SK-N-SH (cell line): ENCODE results near the gene TCAF1. TPM values are rescaled to one million over a fixed set of nuclear protein-coding genes. Genes with fewer than 3 reads are reported as not detected.

Source experiments
- CTCF ChIA-PET: fragments of 300-600, 350-600 bp; formaldehyde crosslinking; extraction: SDS; loops from one replicate; lab custom pipeline; 2021; lab: Yijun Ruan, JAX
- POLR2A ChIA-PET: fragments of 350-600 bp; sonication (Branson Sonifier 250); formaldehyde crosslinking; extraction: SDS; loops from one replicate; lab custom pipeline; 2020; ENCODE audit warnings: antibody characterized with exemption, inconsistent platforms; lab: Yijun Ruan, JAX
- DNase-seq: peaks from one replicate; pipeline ENCODE4 v3.0.0; 2012
- H2AFZ ChIP-seq: fragments of 200-600 bp; sonication (generic); 2 replicates; pipeline ENCODE4 v1.8.1; 2016; ENCODE audit warnings: antibody characterized with exemption, mild to moderate bottlenecking, low read depth
- H3F3A ChIP-seq: fragments of 200-600 bp; sonication (generic); replicated peaks from 2 replicates; pipeline ENCODE3; 2016; ENCODE audit warnings: antibody characterized with exemption, mild to moderate bottlenecking; ENCODE audit not compliant: insufficient read depth
- H3K27ac ChIP-seq, 2 experiments: fragments of 200-500 bp in 1 of 2; fragments of 200-600 bp in 1 of 2; sonication (Bioruptor generic) in 1 of 2; sonication (generic), shearing (Covaris generic) in 1 of 2; 2 replicates each; pipeline versions ENCODE4 v1.5.1 to v1.6.1; 2014 to 2016; ENCODE audit warnings: low read depth in 2 of 2, inconsistent platforms in 1 of 2, low read length in 1 of 2, mild to moderate bottlenecking in 1 of 2, mixed read lengths in 1 of 2
- H3K27me3 ChIP-seq: fragments of 200-600 bp; sonication (generic), shearing (Covaris generic); 2 replicates; pipeline ENCODE4 v1.6.1; 2016; ENCODE audit warnings: mixed run types; ENCODE audit not compliant: insufficient read depth
- H3K36me3 ChIP-seq, 2 experiments: fragments of 200-500 bp in 1 of 2; fragments of 200-600 bp in 1 of 2; sonication (Bioruptor generic) in 1 of 2; sonication (generic) in 1 of 2; replicated peaks in 1 of 2; 2 replicates each; pipeline versions ENCODE3 to v1.5.1; 2014 to 2016; ENCODE audit warnings: low read length in 1 of 2, mild to moderate bottlenecking in 1 of 2; ENCODE audit not compliant: insufficient read depth in 2 of 2, control insufficient read depth in 1 of 2
- H3K4me1 ChIP-seq, 2 experiments: fragments of 200-500 bp in 1 of 2; fragments of 200-600 bp in 1 of 2; sonication (Bioruptor generic) in 1 of 2; sonication (generic), shearing (Covaris generic) in 1 of 2; 2 replicates each; pipeline versions ENCODE4 v1.5.1 to v1.6.1; 2014 to 2016; ENCODE audit warnings: low read depth in 1 of 2, low read length in 1 of 2, mixed run types in 1 of 2; ENCODE audit not compliant: insufficient read depth in 2 of 2, control insufficient read depth in 1 of 2
- H3K4me2 ChIP-seq: fragments of 200-600 bp; sonication (generic), shearing (Covaris generic); 2 replicates; pipeline ENCODE4 v1.6.1; 2017; ENCODE audit warnings: mixed run types
- H3K4me3 ChIP-seq, 2 experiments: fragments of 200-500 bp in 1 of 2; fragments of 200-600 bp in 1 of 2; sonication (Bioruptor generic) in 1 of 2; sonication (generic), shearing (Covaris generic) in 1 of 2; 2 replicates each; pipeline versions ENCODE4 v1.5.1 to v1.8.1; 2014 to 2016; ENCODE audit warnings: low read depth in 2 of 2, inconsistent platforms in 1 of 2, low read length in 1 of 2, mild to moderate bottlenecking in 1 of 2, mixed read lengths in 1 of 2, moderate library complexity in 1 of 2
- H3K79me2 ChIP-seq: fragments of 200-600 bp; sonication (generic); 2 replicates; pipeline ENCODE4 v1.8.1; 2017; ENCODE audit warnings: mild to moderate bottlenecking; ENCODE audit not compliant: insufficient read depth
- H3K9ac ChIP-seq: fragments of 200-600 bp; sonication (generic); 2 replicates; pipeline ENCODE4 v1.6.1; 2017; ENCODE audit warnings: mixed run types
- H3K9me2 ChIP-seq: fragments of 200-600 bp; sonication (generic); 2 replicates; pipeline ENCODE4 v1.6.1; 2017; ENCODE audit warnings: mixed run types
- H3K9me3 ChIP-seq: fragments of 200-600 bp; sonication (generic); 2 replicates; pipeline ENCODE4 v1.6.1; 2017; ENCODE audit warnings: mixed run types, mild to moderate bottlenecking, moderate library complexity
- H4K20me1 ChIP-seq: fragments of 200-600 bp; sonication (generic); 2 replicates; pipeline ENCODE4 v1.6.1; 2017; ENCODE audit warnings: mild to moderate bottlenecking, mixed run types; ENCODE audit not compliant: insufficient read depth
- EP300 ChIP-seq, 2 experiments: IDR thresholded peaks; 2 replicates each; pipeline versions ENCODE4 v1.4.0 to v1.6.1; 2012; ENCODE audit warnings: borderline replicate concordance in 1 of 2, low read depth in 1 of 2, low read length in 1 of 2
- EZH2phosphoT487 ChIP-seq: fragments of 200-600 bp; sonication (generic); IDR thresholded peaks from 2 replicates; pipeline ENCODE4 v1.6.1; 2017; ENCODE audit warnings: low read depth, mixed run types, mild to moderate bottlenecking, antibody characterized with exemption, moderate library complexity, borderline replicate concordance
- FOSL2 ChIP-seq: IDR thresholded peaks from 2 replicates; pipeline ENCODE4 v1.4.0; 2012; ENCODE audit warnings: low read depth, mild to moderate bottlenecking, moderate library complexity, borderline replicate concordance
- GATA2 ChIP-seq: sonication (generic); formaldehyde crosslinking; IDR thresholded peaks from 2 replicates; pipeline ENCODE4 v1.5.0; 2020; ENCODE audit warnings: mild to moderate bottlenecking, missing genetic modification reagents
- JUND ChIP-seq: IDR thresholded peaks from 2 replicates; pipeline ENCODE4 v1.4.0; 2012
- MAX ChIP-seq: IDR thresholded peaks from 2 replicates; pipeline ENCODE4 v1.4.0; 2012; ENCODE audit warnings: low read depth
- MXI1 ChIP-seq: IDR thresholded peaks from 2 replicates; pipeline ENCODE4 v1.6.1; 2012; ENCODE audit warnings: mild to moderate bottlenecking, low read depth, low read length, improper control_type of control experiment
- NFIC ChIP-seq: IDR thresholded peaks from 2 replicates; pipeline ENCODE4 v1.4.0; 2012; ENCODE audit warnings: borderline replicate concordance
- NRF1 ChIP-seq: IDR thresholded peaks from 2 replicates; pipeline ENCODE4 v1.6.1; 2012; ENCODE audit warnings: low read depth, mild to moderate bottlenecking, low read length
- POLR2AphosphoS5 ChIP-seq: IDR thresholded peaks from 2 replicates; pipeline ENCODE4 v1.6.1; 2012; ENCODE audit warnings: low read depth, low read length
- RCOR1 ChIP-seq: fragments of 150-350 bp; IDR thresholded peaks from 2 replicates; pipeline ENCODE4 v1.6.1; 2017; ENCODE audit warnings: antibody characterized with exemption, low read length
- RFX5 ChIP-seq: IDR thresholded peaks from 2 replicates; pipeline ENCODE4 v1.6.1; 2012; ENCODE audit warnings: mild to moderate bottlenecking, improper control_type of control experiment, low read length
- RXRA ChIP-seq: IDR thresholded peaks from 2 replicates; pipeline ENCODE4 v1.4.0; 2012; ENCODE audit warnings: low read depth, mild to moderate bottlenecking, borderline replicate concordance
- SIN3A ChIP-seq: IDR thresholded peaks from 2 replicates; pipeline ENCODE4 v1.6.1; 2012; ENCODE audit warnings: low read depth, mild to moderate bottlenecking, low read length, moderate library complexity, borderline replicate concordance
- TEAD4 ChIP-seq: IDR thresholded peaks from 2 replicates; pipeline ENCODE4 v1.4.0; 2012; ENCODE audit warnings: mild to moderate bottlenecking, borderline replicate concordance; ENCODE audit not compliant: insufficient read depth
- ZBTB33 ChIP-seq: IDR thresholded peaks from 2 replicates; pipeline ENCODE4 v1.4.0; 2012; ENCODE audit warnings: low read depth, borderline replicate concordance
- WGBS: methylation state at CpG from one replicate; pipeline ENCODE4 v1.1.6; 2017; ENCODE audit warnings: low lambda C conversion rate; 5-methylcytosine and 5-hydroxymethylcytosine counted together
- polyA plus RNA-seq, 3 experiments: library from polyadenylated mRNA; depleted of rRNA; stranded (reverse); fragments of >200 nt; gene quantifications; 2 replicates each; pipeline ENCODE4 v1.2.3, GENCODE V29; 2012
- TF ChIP-seq, protein P1 (sequence below): fragments of 200-600 bp; sonication (generic); IDR thresholded peaks from 2 replicates; pipeline ENCODE4 v1.6.1; 2017; ENCODE audit warnings: antibody characterized with exemption, mild to moderate bottlenecking, moderate library complexity

The TCAF1 gene
- polyA plus RNA-seq, 1 of the 3 experiments (the other 2 are of a cell fraction): 59.0 TPM

- Histone ChIP-seq H3K9me2 (peaks cover 4% of the 10 kb centered on the region; the same call in 1 of the 2 replicates), H3K27me3 (no peaks in the 10 kb centered on the region), H2AFZ (no peak overlapping the region), H3K79me2 (peaks cover 74% of the 10 kb centered on the region), H3K4me3 (no peak overlapping the region), H3F3A (peaks cover 24% of the 10 kb centered on the region), H3K9me3 (peaks cover 5% of the 10 kb centered on the region; the same call in 1 of the 2 replicates), H4K20me1 (peaks cover 39% of the 10 kb centered on the region), H3K27ac (no peak overlapping the region), H3K9ac (no peak overlapping the region), H3K4me2 (peak overlapping the region; percentile 87; the same call in 1 of the 2 replicates), H3K36me3 (peaks cover 22 to 37% of the 10 kb centered on the region in 2 experiments), H3K4me1 (peaks cover 13 to 17% of the 10 kb centered on the region in 2 experiments; a peak in 3 of 4 replicates)
- ChIA-PET POLR2A (no interaction called here), CTCF (interaction anchor here (3.9 kb wide), 1 partner anchor 14 kb away, joined by 66 read pairs; no protein-coding TSS in a partner anchor)
- no peak for DNase-seq
- TF ChIP-seq EZH2phosphoT487 (no peak), MAX (no peak), MXI1 (no peak), RCOR1 (no peak)
- TF ChIP-seq, protein P1, sequence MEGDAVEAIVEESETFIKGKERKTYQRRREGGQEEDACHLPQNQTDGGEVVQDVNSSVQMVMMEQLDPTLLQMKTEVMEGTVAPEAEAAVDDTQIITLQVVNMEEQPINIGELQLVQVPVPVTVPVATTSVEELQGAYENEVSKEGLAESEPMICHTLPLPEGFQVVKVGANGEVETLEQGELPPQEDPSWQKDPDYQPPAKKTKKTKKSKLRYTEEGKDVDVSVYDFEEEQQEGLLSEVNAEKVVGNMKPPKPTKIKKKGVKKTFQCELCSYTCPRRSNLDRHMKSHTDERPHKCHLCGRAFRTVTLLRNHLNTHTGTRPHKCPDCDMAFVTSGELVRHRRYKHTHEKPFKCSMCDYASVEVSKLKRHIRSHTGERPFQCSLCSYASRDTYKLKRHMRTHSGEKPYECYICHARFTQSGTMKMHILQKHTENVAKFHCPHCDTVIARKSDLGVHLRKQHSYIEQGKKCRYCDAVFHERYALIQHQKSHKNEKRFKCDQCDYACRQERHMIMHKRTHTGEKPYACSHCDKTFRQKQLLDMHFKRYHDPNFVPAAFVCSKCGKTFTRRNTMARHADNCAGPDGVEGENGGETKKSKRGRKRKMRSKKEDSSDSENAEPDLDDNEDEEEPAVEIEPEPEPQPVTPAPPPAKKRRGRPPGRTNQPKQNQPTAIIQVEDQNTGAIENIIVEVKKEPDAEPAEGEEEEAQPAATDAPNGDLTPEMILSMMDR: no peak
- 100% methylated on average over 1 of the region's 1 CpG for WGBS
Observed at GRCh38 chr7:143898810-143899209, 3.2 kb downstream of the TCAF1 start.

- no peak overlapping the region for H3K4me2 ChIP-seq
- H3K4me3 ChIP-seq: no peak overlapping the region
- peaks cover 39% of the 10 kb centered on the region for H4K20me1 ChIP-seq
- peaks cover 19% of the 10 kb centered on the region; the same call in 1 of the 2 replicates for H3K9me3 ChIP-seq
- no peak overlapping the region for H2AFZ ChIP-seq
- no peak overlapping the region for H3K9ac ChIP-seq
- H3K4me1 ChIP-seq: peaks cover 13 to 17% of the 10 kb centered on the region in 2 experiments; a peak in 3 of 4 replicates
- ChIA-PET POLR2A (interaction anchor here (0.6 kb wide), 1 partner anchor 12 kb away, joined by 3 read pairs; no protein-coding TSS in a partner anchor), CTCF (no interaction called here)
- no peaks in the 10 kb centered on the region for H3K27me3 ChIP-seq
- peaks cover 29% of the 10 kb centered on the region for H3F3A ChIP-seq
- peaks cover 95% of the 10 kb centered on the region for H3K79me2 ChIP-seq
- no peak for DNase-seq
- no peak overlapping the region for H3K27ac ChIP-seq
- peaks cover 38 to 54% of the 10 kb centered on the region in 2 experiments for H3K36me3 ChIP-seq
- peaks cover 4% of the 10 kb centered on the region; the same call in 1 of the 2 replicates for H3K9me2 ChIP-seq
- no peak for TF ChIP-seq FOSL2
- TF ChIP-seq RFX5: no peak
- TF ChIP-seq POLR2AphosphoS5: no peak
- no peak for TF ChIP-seq NRF1
- no peak for TF ChIP-seq EP300 (IDR thresholded peaks at IDR 0.05; ENCODE audit: borderline replicate concordance in 1 of 2, low read depth in 1 of 2, low read length in 1 of 2)
- TF ChIP-seq MAX: no peak
- TF ChIP-seq GATA2 (CRISPR knock-in tag): no peak
- TF ChIP-seq TEAD4: no peak
- TF ChIP-seq SIN3A: no peak
- TF ChIP-seq EZH2phosphoT487: no peak
- TF ChIP-seq NFIC: no peak
- no peak for TF ChIP-seq ZBTB33
- TF ChIP-seq JUND: no peak
- TF ChIP-seq, protein P1: no peak
- TF ChIP-seq RXRA: no peak
Observed at GRCh38 chr7:143896667-143897066, 5.3 kb downstream of the TCAF1 start.
